ENCODE results near the gene NFKBIE. TPM values are rescaled to one million over a fixed set of nuclear protein-coding genes. Genes with fewer than 3 reads are reported as not detected.
A peak's percentile ranks its signal among the peaks of the same experiment; 100 is the strongest.

NFKBIE gene
- total RNA-seq, 1 donor from 2014 or later = 10.1 TPM

DNA sequence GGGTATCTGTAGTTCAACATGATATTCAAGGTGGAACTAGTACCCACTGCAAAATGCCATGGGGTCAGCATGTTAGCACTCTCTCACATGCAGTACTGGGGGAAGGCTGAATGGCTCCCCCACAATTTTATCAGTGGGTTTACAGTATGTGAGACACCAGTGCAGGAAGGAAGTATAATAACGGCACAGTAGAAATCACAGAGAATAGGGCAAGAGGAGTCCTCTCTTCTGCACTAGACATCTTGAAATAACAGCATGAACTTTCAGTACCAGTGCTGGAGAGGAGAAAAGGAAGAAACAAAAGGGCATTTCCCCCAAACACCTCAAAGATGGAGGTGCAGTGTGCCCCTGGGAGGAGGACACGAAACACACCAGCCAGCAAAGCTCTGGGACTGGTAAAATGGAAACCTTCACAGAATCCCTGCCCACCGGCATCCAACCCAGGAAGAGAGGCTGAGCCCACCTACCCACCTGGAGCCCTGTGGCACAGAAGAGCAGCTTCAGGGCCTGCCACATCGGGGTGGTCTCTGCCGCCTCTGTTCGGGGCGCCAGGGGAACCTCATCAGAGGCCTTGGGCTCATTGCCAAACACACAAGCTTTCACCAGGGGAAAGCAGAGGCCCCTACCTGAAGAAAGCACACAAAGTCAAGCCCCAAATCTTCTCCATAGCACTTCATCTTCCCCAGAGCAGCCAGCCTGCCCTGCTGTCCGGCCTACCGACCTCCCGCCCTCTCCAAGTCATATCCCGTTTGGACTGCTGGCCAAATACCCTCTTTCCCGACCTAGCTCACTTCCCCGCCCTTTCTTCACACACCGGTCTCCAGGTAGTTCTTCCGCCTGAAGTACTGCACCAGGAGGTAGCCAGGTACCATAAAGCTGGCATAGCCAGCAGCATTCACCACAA is 9.2 kb downstream of the NFKBIE start:
- Mint-ChIP-seq H3K27me3 (ENCODE audit: low read depth, unreplicated experiment) (no peaks in the 10 kb centered on the region), H3K9me3 (ENCODE audit: unreplicated experiment) (no peaks in the 10 kb centered on the region), H3K4me3 (ENCODE audit: unreplicated experiment) (peak overlapping the region; percentile 93), H3K4me1 (ENCODE audit: low read depth, unreplicated experiment) (peaks cover 41% of the 10 kb centered on the region), H3K27ac (ENCODE audit: unreplicated experiment) (peak overlapping the region; percentile 45), H3K36me3 (ENCODE audit: low read depth, unreplicated experiment) (peaks cover 19% of the 10 kb centered on the region)
- Histone ChIP-seq H3K4me1 (ENCODE audit: insufficient read depth, low read length) (peaks cover 17% of the 10 kb centered on the region), H3K4me3 (ENCODE audit: insufficient read depth, low read depth, low read length) (peak overlapping the region; percentile 85), H3K79me2 (ENCODE audit: insufficient read depth, low read length) (peaks cover 57% of the 10 kb centered on the region), H2AFZ (ENCODE audit: low read depth, low read length) (no peak overlapping the region), H3K27me3 (ENCODE audit: insufficient read depth, low read length) (no peaks in the 10 kb centered on the region), H3K9me3 (ENCODE audit: insufficient read depth, low read depth, low read length) (no peaks in the 10 kb centered on the region), H3K36me3 (ENCODE audit: insufficient read depth, low read length) (peaks cover 32% of the 10 kb centered on the region), H4K20me1 (ENCODE audit: insufficient read depth, low read length) (peaks cover 58% of the 10 kb centered on the region), H3K27ac (ENCODE audit: low read depth, low read length) (peak overlapping the region; percentile 68), H3K9ac (ENCODE audit: low read length) (peak overlapping the region; percentile 90), H3K4me2 (ENCODE audit: low read length) (peak overlapping the region; percentile 100)
- FAIRE-seq (no peak), DNase-seq (ENCODE audit: low read depth) (no peak)
- TF ChIP-seq CTCF (IDR thresholded peaks at IDR 0.05; ENCODE audit: insufficient read depth, low read depth, low read length) = no peak

DNA sequence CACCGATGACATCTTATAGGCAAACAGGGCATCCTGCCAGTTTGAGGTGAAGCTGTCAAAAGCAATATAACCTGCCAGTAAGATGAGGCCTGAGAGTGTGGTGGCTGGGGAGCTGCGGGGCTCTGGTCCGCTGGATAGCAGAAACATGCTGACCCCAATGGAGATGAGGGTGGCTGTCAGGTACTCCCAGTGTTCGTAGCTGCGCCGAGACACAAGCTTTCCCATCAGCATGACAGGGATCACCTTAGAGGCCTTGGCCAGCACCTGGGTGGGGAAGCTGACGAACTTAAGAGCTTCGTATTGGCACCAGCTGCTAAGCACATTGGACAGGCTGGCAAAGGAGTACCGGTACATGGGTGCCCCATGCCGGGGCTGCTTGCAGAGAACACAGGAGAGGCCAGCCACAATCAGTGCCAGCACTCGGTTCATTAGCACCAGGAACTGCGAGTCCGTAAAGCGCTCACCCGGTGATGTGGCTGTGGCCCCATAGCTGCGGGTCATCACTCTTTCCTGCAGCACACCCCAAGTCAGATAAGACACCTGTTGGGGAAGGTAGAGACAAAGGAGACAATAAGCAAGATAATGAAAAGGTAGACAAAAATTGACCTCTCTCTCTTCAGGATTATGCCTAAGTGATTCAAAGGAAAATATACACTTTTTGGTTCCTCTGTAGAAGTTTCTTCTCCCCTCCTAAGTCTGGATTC is 10.1 kb downstream of the NFKBIE start:
- H3K27ac Mint-ChIP-seq (ENCODE audit: unreplicated experiment) = peak overlapping the region; percentile 45
- no peaks in the 10 kb centered on the region for H3K27me3 Mint-ChIP-seq (ENCODE audit: low read depth, unreplicated experiment)
- Histone ChIP-seq H3K36me3 (ENCODE audit: insufficient read depth, low read length) (peaks cover 40% of the 10 kb centered on the region), H3K79me2 (ENCODE audit: insufficient read depth, low read length) (peaks cover 65% of the 10 kb centered on the region), H3K9ac (ENCODE audit: low read length) (peak overlapping the region; percentile 90), H3K4me2 (ENCODE audit: low read length) (peak overlapping the region; percentile 100), H3K27ac (ENCODE audit: low read depth, low read length) (no peak overlapping the region), H2AFZ (ENCODE audit: low read depth, low read length) (no peak overlapping the region), H3K4me3 (ENCODE audit: insufficient read depth, low read depth, low read length) (no peak overlapping the region), H3K27me3 (ENCODE audit: insufficient read depth, low read length) (no peaks in the 10 kb centered on the region), H4K20me1 (ENCODE audit: insufficient read depth, low read length) (peaks cover 67% of the 10 kb centered on the region), H3K4me1 (ENCODE audit: insufficient read depth, low read length) (peaks cover 17% of the 10 kb centered on the region), H3K9me3 (ENCODE audit: insufficient read depth, low read depth, low read length) (no peaks in the 10 kb centered on the region)
- H3K36me3 Mint-ChIP-seq (ENCODE audit: low read depth, unreplicated experiment) = peaks cover 23% of the 10 kb centered on the region
- peak overlapping the region; percentile 93 for H3K4me3 Mint-ChIP-seq (ENCODE audit: unreplicated experiment)
- TF ChIP-seq EZH2 (IDR thresholded peaks at IDR 0.05; ENCODE audit: insufficient read depth, low read length) = no peak
- no peak for TF ChIP-seq CTCF (IDR thresholded peaks at IDR 0.05; ENCODE audit: insufficient read depth, low read depth, low read length)
- no peak for DNase-seq (ENCODE audit: low read depth)
- H3K4me1 Mint-ChIP-seq (ENCODE audit: low read depth, unreplicated experiment) = peaks cover 47% of the 10 kb centered on the region
- no peak for FAIRE-seq
- H3K9me3 Mint-ChIP-seq (ENCODE audit: unreplicated experiment) = no peaks in the 10 kb centered on the region
